ENCODE results near the gene CTSS.

- TF ChIP-seq ZNF8 (CRISPR knock-in tag; IDR thresholded peaks at IDR 0.05) (no peak), ISL1 (CRISPR knock-in tag; IDR thresholded peaks at IDR 0.05) (no peak), RARB (CRISPR knock-in tag; IDR thresholded peaks at IDR 0.05) (no peak), ZC3H10 (CRISPR knock-in tag; IDR thresholded peaks at IDR 0.05) (no peak), OSR1 (CRISPR knock-in tag; IDR thresholded peaks at IDR 0.05) (no peak), PATZ1 (CRISPR knock-in tag; IDR thresholded peaks at IDR 0.05; ENCODE audit: borderline replicate concordance) (no peak), SNAI2 (CRISPR knock-in tag; IDR thresholded peaks at IDR 0.05) (no peak), ZNF565 (CRISPR knock-in tag; conservative IDR thresholded peaks at IDR 0.05; ENCODE audit: low read depth) (no peak)
Measured at GRCh38 chr1:150799089-150799488, 33.5 kb upstream of the CTSS start.

All from SK-N-SH treated with all-trans-retinoic acid at 6 μM for 48 hours (cell line).